CD4-positive, alpha-beta T cell treated with Interleukin-17A for 4 hours (primary cell): ENCODE data around the gene TLE4.

Experiments used
- DNase-seq: peaks from one replicate; pipeline ENCODE4 v3.0.0-alpha.2; 2020; ENCODE audit warnings: mixed read lengths

TLE4 gene

DNA sequence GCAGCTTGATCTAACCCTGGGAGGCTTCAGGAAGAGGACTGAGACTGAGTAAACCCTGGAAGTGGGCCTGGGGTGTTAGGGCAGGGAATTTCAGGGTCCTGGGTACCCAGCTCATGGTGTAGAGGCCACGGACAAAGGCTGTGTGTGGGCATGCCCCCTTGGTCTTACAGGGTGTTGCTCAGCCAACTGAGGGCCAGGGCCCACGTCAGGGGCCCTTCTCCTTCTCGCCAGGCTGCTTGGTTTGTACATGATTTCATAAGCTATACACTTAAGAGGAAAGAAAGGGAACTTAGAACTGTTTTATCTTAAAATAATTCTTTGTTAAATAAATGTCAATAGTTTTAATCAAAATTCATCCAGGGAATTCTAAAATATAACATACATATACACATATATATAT is 95.4 kb downstream of the TLE4 start:
- DNase-seq, result no peak

DNA sequence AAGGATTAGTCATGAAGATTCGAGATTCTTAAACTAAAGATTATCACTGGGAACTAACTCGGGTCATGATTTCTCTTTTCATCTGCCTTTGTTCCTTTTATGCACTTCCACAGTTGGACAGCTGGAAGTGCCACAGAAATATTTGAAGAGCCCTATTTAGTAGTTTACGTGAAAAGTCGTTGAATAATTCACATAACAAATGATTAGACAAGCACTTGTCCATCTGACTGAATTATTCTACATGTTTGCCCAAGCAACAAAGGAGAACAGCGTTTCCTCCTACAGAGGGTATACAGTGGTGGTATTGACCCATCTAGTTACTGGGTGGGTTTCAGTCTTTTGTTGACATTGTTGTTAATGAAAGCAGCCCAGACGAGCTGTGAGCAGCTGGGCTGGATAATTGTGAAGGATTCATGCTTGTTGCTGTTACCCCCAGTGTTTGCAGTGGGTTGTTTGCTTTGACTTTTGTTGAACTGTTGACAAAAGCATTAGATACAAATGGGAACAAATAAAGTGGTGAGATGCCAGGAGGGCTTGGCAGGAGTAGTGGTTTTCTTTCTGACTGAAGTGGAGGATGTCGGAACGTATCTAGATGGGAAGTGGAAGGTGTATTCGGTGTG is 96.2 kb downstream of the TLE4 start:
- DNase-seq, result no peak

DNA sequence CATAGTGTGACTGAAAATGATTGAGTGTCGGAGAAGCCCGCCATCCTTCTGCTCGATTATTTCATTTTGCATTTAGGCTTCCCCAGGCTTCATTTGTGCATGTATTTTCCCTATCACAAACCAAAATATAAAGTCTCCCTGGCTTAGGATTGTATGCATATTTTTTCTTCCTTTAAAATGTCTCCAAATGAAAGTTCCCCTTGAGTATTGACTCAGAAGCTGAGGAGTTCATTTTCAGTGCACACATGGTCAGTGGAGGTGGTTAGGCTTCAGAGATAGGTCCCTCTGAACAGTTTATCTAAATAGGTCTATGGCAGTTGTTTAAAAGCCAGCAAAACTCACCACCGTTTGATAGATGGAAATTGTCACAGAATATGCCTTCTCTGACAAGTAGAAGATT is 97.2 kb downstream of the TLE4 start:
- DNase-seq, result no peak

DNA sequence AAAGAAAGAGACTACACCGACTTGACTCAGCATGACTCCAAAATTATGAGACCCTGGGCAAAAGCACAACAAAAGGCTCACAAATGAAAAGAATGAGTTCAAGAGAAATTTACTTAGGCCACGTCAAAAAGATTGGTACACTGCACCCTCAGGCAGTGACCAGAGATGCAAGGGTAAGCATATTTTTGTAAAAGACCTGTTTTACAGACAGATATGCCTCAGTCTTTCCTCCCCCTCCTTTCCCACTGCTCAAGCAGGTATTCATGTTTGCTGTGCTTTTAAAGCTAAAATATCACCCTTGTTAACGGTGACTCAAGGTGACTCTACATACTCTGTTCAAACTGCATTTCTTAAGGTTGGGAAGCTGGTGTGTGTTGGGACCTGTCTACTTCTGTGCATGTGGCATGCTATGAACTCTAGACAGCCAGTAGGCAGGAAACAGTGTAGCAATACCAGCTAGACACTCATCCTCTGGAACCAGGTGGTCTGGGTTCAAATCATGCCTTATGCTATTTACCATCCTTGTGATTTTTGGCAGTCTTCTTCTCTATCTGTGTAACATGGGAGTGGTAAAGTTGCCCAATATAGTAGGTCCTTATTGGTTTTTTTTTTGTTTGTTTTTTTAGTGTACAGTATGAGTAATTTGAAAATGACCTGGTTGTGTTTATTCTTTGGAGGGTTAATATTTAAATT is 98.7 kb downstream of the TLE4 start:
- no peak for DNase-seq

DNA sequence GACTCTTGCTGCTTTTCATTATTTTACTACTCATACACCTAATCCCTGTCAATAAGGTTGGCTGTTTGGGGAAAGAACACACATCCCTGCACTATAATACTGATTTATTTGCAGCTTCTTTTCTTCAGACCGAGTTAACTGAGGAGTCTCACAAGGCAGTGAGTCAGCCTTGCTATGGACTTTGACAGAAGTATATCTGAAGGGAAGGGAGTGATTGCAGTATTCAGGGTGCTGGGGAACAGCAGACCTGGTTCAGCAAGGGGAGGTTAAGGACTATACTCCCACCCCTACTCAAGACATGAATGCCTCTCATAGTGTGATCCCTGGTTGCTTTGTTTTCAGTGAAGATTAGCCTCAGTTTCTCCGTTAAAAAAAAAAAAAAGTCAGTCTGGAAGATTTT is 99.8 kb downstream of the TLE4 start:
- no peak for DNase-seq

DNA sequence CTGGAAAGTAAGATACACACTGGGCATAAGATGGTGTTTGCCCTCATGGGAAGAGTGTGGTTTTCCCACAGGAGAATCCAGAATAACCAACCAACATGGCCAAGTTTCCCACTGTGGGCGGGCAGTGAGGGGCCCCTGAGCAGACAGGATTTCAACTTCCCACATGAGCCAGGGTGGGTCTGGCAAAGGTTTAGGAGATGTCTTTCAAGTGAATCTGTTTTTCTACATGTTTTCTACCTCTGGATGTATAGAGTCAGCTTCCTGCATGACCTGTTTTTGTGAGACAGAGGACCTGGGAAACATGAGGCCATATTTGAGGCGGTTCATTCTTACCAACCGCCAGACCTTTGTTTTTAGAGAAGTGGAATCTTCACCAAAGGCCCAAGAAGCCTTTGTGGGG is 100.5 kb downstream of the TLE4 start:
- no peak for DNase-seq

DNA sequence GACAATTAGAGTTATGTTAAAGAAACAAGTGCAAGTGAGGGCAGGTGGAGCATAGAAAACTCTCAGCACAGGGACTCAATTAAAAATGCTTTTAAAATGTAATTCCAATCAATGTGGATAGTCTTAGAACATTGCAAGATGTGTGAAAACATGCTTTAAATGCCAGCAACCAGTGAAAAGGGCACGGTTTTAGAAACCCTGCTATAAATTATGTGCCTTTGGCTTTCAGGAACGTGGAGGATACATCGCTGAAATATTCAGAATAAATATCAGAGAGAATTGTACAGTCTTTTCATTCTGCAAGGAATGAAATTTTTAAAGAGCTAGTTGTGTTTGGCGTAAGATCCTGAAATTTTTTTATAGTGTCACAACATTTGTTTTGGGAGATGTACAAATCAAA is 101.1 kb downstream of the TLE4 start:
- DNase-seq, result no peak

DNA sequence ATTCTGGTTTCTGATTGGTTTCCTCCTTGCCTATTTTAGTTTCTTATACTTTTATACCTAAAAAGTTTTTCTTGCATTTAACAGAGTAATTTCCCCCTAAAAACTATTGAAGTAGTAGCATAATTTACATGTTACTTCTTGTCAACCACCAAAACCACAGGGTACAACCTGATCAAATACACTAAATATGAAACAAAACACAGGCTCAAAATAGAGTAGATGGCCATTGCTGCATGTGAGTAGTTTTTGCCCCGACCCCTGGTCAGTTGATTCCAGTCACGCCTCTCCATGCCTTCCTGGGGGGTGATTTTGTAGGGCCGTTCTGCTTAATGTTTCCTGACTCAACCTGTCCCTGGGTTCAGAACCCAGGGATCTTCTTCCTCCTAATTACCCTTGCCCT is 101.8 kb downstream of the TLE4 start:
- no peak for DNase-seq

DNA sequence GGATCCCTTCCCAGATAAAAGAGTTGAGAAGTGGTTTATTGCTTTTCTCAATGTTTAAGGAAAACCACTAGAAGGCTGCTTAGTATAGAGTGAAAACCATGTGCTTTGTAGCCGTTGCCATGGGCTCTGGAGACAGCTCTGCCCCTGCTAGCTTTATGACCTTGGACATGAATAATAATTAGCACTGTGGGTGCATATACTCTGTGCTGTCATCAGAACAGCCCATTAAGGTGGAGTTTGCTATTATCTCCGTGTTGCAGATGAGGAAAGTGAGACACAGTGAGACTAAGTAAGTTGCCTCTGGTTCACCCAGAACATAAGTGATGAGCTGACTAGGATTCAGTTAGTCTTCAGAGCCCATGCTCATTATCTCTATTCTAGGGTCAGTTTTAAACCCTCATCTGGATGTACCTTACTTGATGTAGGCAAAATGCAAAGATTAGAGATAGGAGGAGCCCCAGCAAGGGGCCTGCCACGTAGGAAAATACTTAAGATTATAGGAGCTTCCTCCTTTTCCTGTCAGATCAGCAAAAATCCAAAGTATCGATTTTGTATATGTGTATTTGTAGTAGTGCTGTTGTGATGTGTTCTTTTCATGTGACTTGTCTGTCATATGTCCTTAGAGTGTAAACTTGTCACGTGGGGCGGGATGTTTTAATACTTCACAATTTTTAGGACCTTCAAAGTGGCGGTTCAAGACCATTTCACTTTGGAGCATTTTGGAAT is 102.5 kb downstream of the TLE4 start:
- no peak for DNase-seq

DNA sequence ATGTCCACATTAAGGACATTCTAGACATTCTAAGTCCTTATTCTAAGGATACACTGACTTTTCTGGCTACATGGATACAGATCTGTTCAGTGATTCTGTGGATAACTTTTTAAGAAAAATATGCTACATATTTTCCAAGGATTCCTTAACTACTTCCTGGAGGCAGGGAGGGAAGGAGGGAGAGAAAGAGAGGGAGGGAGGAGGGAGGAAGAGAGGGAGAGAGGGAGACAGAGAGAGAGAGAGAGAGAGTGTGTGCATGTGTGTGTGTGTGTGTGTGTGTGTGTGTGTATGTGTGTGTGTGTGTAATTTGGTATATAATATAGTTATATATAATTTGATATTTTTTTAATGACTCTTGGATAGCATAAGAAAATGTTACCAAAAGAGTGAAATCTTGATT is 109.8 kb downstream of the TLE4 start:
- DNase-seq, result no peak

DNA sequence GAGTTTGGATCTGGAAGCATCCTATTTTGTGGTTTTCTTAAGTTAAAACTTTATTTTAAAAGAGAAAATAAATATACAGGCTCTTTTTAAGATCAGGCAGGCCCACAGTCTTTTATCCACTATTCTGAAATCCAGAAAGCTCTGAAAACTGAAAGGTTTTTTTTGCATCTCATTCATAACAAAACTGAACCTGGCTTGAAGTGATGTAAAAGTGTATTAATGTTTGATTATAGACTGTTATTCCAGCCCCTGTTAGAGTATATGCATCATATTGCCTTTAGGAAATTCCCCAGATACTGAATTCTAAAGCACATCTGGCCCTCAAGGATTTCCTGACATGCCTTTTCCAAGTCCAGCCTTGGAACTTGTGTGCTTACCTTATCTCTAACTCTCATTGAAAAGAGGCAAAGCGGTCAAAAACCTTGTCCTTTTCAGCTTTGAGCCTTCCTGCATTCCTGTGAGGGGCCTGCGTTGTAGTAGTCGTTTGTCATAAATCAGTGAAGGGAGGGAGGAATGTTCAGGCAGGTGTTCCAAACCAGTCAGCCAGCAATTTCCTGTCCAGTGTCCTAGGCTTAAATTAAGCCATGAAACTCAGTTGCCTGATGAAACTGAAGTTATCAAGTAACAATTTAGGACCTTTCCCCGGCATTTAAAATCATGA is 110.4 kb downstream of the TLE4 start:
- no peak for DNase-seq

DNA sequence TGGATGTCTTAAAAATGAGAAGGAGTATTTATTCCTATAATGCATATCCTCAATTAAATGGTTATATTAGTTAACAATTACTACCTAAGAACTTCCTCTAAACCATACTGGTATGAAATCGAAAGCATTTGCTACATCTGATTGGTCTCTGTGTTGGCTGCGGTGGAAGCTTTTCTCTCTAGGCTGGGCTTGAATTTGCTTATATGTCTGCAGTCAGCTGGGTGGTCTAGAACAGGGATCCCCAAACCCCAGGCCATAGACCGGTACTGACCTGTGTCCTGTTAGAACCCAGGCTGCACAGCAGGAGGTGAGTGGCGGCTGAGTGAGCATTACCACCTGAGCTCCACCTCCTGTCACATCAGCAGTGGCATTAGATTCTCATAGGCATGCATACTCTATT is 112.3 kb downstream of the TLE4 start:
- DNase-seq, result no peak

DNA sequence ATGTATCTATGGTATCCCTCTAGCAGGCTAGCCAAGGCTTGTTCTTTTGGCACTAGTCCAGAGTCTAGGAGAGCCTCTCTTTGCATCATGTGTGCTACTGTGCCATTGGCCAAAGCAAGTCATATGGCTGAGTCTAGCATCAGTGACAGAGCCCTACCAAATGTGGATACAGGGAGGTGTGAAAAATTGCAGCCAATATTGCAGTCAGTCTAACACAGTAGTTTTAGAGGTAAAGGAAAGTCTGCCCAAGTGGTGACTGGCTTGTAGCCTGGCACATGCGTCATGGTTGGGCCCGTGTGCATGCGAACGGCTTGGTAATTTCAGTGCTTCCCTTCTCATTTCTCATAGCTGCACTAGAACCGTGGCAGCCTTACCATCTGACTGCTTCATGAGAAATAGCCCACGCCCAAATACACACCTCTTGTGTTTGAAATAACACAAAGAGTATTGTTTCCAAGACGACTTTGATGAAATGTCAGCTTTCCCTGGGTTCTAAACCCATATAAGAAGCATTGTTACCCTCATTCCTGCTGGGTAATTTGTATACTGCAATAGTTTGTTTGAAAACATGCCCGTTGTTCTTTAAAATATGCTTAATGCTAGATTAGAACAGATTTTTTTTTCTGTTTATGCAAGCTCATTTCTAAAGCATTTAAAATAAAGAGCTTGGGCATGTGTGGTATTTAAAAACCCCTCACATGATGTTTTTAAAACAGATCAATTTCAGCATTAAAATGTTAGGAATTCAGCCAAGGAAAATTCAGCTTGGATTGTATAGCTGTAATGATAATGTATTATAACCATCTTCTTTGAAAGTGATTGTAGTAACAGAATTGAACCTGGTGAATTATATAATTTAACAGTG is 113.2 kb downstream of the TLE4 start:
- DNase-seq, result no peak

DNA sequence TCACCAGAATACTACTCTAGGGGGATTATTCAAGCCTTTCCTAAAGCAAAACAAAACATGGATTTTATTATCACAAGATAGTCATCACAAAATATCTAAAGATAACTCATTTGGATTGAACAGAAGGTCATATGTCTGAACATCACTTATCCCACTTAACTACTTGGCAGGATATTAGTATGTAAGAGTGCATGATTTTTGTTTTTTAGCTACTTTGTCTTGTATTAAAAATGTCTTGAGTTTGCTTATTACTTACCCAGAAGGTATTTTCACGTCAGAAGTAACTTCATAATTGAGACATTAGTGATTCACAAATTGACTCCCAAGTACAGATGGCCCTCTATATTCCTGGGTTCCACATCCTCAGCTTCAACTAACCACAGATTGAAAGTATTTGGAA is 113.8 kb downstream of the TLE4 start:
- DNase-seq, result no peak

DNA sequence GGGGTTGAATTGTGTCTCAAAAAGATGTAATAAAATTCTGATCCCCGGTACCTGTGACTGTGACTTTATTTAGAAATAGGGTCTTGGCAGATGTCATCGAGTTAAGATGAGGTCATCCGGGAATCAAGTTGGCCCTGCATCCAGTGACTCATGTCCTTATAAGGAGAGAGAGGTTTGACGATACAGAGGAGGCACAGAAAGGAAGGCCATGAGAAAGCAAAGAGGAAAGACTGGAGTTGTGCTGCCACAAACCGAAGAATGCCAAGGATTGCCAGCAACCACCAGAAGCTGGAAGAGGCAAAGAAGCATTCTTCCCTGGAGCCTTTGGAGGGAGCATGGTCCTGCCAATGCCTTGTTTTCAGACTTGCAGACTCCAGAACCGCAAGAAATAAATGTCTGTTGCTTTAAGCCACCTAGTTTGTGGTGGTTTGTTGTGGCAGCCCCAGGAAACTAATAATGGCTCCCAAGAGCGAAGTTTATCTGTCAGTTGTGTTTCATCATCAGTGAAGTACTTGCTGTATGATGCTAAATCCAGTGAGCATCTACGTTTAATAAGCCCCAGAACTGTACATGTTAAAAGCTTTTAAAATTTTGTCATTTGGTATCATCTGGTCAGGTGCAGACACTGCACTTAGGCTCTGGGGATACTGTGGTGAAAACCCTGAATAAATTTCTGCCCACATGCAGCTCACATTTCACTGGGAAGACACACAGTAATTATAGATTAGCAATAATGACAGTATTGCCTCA is 114.8 kb downstream of the TLE4 start:
- DNase-seq, result no peak

DNA sequence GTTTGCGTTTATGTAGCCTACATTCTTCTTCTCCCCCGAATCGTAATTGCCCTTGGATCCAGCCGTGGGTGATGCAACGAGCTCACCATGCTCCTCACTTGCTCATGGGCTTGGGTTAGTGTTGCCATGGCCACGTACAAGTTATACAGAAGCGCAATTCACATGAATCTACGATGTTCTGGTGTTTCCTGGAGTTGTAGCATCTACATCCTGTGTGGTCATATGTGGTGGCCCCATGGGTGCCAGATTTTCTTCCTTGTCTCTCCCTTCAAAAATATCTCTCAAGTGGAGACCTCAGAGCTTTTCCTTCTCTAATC is 115.3 kb downstream of the TLE4 start:
- DNase-seq, result no peak

DNA sequence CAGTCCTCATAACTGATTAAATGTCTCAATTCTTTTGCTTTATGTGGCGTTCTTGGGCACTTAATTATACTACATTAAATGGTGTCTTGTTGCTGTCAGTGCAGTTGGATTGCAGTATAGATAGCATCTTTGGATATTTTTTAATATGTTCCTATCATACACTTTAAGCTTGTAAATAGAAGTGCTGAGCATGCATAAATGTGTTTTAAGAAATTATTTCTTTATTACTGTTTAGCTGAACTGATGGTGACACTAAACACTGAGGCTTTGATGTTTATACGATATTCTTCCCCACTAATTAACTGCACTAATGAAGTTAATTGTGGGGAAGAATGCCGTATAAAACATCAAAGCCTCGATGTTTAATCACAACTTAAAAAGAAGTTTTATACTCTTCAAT is 116.6 kb downstream of the TLE4 start:
- no peak for DNase-seq

DNA sequence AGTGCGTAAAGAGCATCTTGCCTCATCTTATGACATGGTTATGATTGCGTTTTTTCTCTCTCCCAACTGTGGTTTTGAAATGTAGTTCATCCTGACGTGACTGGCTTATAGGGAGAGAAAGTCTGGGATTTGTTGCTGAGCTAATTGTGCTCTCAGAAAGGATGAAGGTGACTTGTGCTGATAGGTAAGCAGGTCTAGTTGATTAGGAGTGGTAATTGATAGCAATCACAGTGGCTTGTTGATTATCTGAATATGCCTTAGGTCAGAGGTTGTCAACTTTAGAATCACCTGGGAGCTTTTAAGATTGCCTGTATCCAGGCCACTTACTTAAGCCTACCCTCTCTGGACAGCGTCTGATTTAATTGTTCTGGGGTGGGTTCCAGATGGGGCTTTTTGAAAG is 117.8 kb downstream of the TLE4 start:
- DNase-seq, result no peak

DNA sequence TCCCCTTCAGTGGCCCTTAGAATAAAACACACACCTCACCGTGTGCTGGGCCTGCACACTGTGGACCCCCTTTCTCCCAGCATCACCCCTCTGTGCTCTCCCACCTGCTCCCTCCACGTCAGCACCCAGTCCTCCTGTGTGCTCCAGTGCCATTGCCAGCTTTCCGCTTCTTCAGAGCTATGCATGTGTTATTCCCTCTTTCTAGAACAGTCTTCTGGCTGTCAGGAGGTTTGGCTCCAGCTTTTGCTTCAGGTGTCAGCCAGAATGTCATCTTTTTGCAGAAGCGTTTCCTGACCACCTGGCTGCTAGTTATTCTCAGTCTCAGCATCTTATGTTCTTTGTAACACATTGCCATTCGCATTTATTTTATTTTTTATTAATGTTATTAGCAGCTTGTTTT is 119.7 kb downstream of the TLE4 start:
- no peak for DNase-seq

DNA sequence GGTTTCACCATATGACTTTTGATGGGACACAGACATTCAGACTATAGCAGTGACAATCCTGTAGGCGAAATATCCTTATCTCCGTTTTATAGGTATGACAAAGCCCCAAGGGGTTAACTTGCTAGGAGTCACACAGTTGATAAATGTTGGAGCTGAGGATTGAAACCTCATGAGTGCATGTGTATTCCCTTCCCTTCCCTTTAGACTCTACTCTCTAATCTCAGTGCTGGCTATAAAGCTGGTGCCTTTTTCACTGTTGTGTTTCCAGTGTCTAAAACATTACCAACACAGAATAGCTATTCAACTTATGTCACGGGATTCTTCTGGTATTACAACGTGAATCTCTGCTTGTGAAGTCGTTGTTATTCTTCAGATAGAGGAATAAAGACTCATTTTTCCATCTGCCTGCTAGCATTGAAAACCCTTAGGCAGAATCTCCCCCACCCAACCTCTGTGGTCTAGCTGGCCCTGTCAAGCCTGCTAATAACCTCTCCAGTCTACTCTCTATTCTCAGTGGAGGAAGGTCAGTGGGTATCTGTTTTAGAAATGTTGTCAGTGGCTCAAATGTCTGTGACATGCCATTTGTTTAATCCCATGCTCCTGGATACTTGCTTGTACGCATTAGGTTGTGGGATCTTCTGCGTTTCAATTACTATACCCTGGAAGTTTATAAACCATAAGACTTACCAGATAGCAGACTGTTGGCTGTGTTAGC is 121.2 kb downstream of the TLE4 start:
- DNase-seq, result no peak

DNA sequence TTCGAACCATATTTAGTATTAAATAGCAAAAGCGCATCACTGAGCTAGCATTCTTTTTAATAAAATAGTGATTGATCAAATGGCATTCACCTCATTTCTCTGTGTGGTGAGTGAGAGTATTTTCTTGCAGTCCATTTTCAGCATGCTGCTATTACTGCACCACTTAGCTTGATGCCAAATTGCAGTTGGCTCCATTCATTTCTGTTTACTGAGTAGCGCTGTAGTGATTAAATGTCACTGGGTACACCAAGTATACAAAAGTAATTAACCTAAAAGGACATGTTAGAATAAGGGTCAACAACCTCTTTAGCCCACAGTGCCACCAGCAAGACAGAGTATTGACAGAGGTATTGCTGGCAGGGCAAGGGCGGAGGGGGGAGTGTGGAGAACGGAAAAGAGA is 122.0 kb downstream of the TLE4 start:
- no peak for DNase-seq

DNA sequence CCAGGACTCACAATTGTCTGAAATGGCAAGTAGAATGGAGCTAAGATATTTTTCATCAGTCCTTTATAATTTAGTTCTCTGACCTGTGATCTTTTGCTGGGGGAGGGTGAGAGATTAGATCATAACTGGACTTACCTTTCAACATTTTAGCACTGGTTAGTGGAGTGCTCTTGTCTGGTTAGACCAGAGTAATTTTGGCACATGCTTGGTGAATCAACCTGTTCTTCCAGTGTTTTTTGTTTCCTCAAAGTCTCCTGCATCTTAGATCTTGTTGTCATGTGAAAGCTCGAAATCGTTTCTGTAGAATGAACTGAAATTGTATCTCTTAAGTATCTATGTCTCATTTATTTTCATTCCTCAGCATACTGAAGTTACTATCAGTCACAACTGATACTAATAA is 122.4 kb downstream of the TLE4 start:
- DNase-seq, result no peak
